Endothelial cell of umbilical vein (primary cell): ENCODE measurements around the gene CTSV. TPM values are rescaled to one million over a fixed set of nuclear protein-coding genes. Genes with fewer than 3 reads are reported as not detected.

Source experiments
- BruUV-seq: library from RNA; stranded (reverse); fragments of 400-500 nt; replicated peaks from 2 replicates; lab custom pipeline; 2021; lab: Mats Ljungman, UMichigan
- CTCF ChIA-PET: fragments of 300-600, 350-600 bp; sonication (Branson Sonifier 250); formaldehyde crosslinking; loops from one replicate; lab custom pipeline; 2021; ENCODE audit warnings: antibody characterized with exemption, inconsistent platforms; lab: Charles Lee
- POLR2A ChIA-PET: fragments of 300-600, 350-600 bp; sonication (Branson Sonifier 250); formaldehyde crosslinking; loops from one replicate; lab custom pipeline; 2021; ENCODE audit warnings: antibody characterized with exemption, inconsistent platforms; lab: Charles Lee
- DNase-seq: peaks from one replicate; pipeline ENCODE4 v3.0.0-alpha.2; 2011; ENCODE audit warnings: low read depth, low spot score
- FAIRE-seq: peaks from 2 replicates; lab custom pipeline; 2011; peaks lifted over from hg19 to GRCh38; lab: Jason Lieb, UNC
- H2AFZ ChIP-seq: 2 replicates; pipeline ENCODE4 v1.6.0; 2012; ENCODE audit warnings: low read depth, low read length, control low read depth, inconsistent platforms
- H3K27ac ChIP-seq: 2 replicates; pipeline ENCODE4 v1.5.1; 2011; ENCODE audit warnings: low read depth, mild to moderate bottlenecking, control low read depth, low read length, moderate library complexity; ENCODE audit not compliant: insufficient read depth
- H3K27me3 ChIP-seq, 2 experiments: 2 replicates each; pipeline versions ENCODE4 v1.6.0 to v1.6.1; 2011; ENCODE audit warnings: low read length in 2 of 2, mixed read lengths in 1 of 2; ENCODE audit not compliant: control insufficient read depth in 2 of 2, insufficient read depth in 2 of 2
- H3K36me3 ChIP-seq, 2 experiments: 2 replicates in 1 of 2; 3 replicates in 1 of 2; pipeline ENCODE4 v1.5.1; 2011; ENCODE audit warnings: low read length in 2 of 2, mild to moderate bottlenecking in 1 of 2, moderate library complexity in 1 of 2; ENCODE audit not compliant: control insufficient read depth in 2 of 2, insufficient read depth in 2 of 2; ENCODE audit errors: extremely low read depth in 1 of 2
- H3K4me1 ChIP-seq: 3 replicates; pipeline ENCODE4 v1.5.1; 2011; ENCODE audit warnings: mild to moderate bottlenecking, low read length; ENCODE audit not compliant: control insufficient read depth, insufficient read depth; ENCODE audit errors: extremely low read depth
- H3K4me2 ChIP-seq: 2 replicates; pipeline ENCODE4 v1.6.1; 2011; ENCODE audit warnings: low read length, control low read depth, mixed read lengths; ENCODE audit not compliant: insufficient read depth
- H3K4me3 ChIP-seq, 3 experiments: fragments of 200-600 bp in 1 of 3; sonication (generic), shearing (Covaris generic) in 1 of 3; replicated peaks in 1 of 3; 2 replicates each; pipeline ENCODE4 v1.5.1; 2011 to 2016; ENCODE audit warnings: control low read depth in 3 of 3, low read length in 3 of 3, mild to moderate bottlenecking in 2 of 3, inconsistent platforms in 1 of 3, low read depth in 1 of 3, moderate library complexity in 1 of 3; ENCODE audit not compliant: insufficient read depth in 1 of 3
- H3K79me2 ChIP-seq: 2 replicates; pipeline ENCODE4 v1.6.0; 2012; ENCODE audit warnings: low read length, inconsistent platforms; ENCODE audit not compliant: control insufficient read depth, insufficient read depth
- H3K9ac ChIP-seq: replicated peaks from 2 replicates; pipeline ENCODE3; 2011; ENCODE audit warnings: low read length, control low read depth; ENCODE audit not compliant: insufficient read depth; ENCODE audit errors: extremely low read depth
- H3K9me1 ChIP-seq: replicated peaks from 3 replicates; pipeline ENCODE4 v1.6.0; 2011; ENCODE audit warnings: mild to moderate bottlenecking, low read length; ENCODE audit not compliant: control insufficient read depth, insufficient read depth; ENCODE audit errors: extremely low read depth
- H3K9me3 ChIP-seq: replicated peaks from 2 replicates; pipeline ENCODE4 v1.5.1; 2012; ENCODE audit warnings: low read length, inconsistent platforms; ENCODE audit not compliant: control insufficient read depth, insufficient read depth
- H4K20me1 ChIP-seq: replicated peaks from 2 replicates; pipeline ENCODE3; 2011; ENCODE audit warnings: mild to moderate bottlenecking, low read length; ENCODE audit not compliant: control insufficient read depth, insufficient read depth; ENCODE audit errors: extremely low read depth
- EZH2 ChIP-seq: IDR thresholded peaks from 2 replicates; pipeline ENCODE4 v1.6.1; 2012; ENCODE audit warnings: borderline replicate concordance, low read depth, mild to moderate bottlenecking, moderate library complexity, low read length, inconsistent platforms; ENCODE audit not compliant: severe bottlenecking
- FOS ChIP-seq: IDR thresholded peaks from 2 replicates; pipeline ENCODE4 v1.6.1; 2011; ENCODE audit warnings: mild to moderate bottlenecking, low read length, moderate library complexity, borderline replicate concordance; ENCODE audit not compliant: insufficient read depth
- GATA2 ChIP-seq: IDR thresholded peaks from 2 replicates; pipeline ENCODE4 v1.7.0; 2011; ENCODE audit warnings: low read depth, mild to moderate bottlenecking, moderate library complexity, mixed read lengths, low read length; ENCODE audit not compliant: insufficient read length, insufficient read depth
- JUN ChIP-seq: IDR thresholded peaks from 2 replicates; pipeline ENCODE4 v1.6.1; 2011; ENCODE audit warnings: borderline replicate concordance, low read depth; ENCODE audit not compliant: insufficient read length, insufficient read depth
- MYC ChIP-seq: IDR thresholded peaks from one replicate; pipeline ENCODE4 v1.6.1; 2011; ENCODE audit warnings: mild to moderate bottlenecking, low read depth, low read length
- POLR2A ChIP-seq: IDR thresholded peaks from 2 replicates; pipeline ENCODE4 v1.6.1; 2012; ENCODE audit warnings: low read depth, mild to moderate bottlenecking, control low read depth, low read length
- POLR2AphosphoS5 ChIP-seq: IDR thresholded peaks from 2 replicates; pipeline ENCODE4 v1.6.1; 2012; ENCODE audit warnings: low read depth, mild to moderate bottlenecking, control low read depth, low read length, moderate library complexity; ENCODE audit not compliant: insufficient read depth
- dilution Hi-C: fragments of 300-500 bp; cut with MboI; formaldehyde crosslinking; loops from one replicate; pipeline ENCODE4 v1.15.0; 2019; ENCODE audit warnings: low sequenced_read_pairs; ENCODE audit not compliant: extremely low pct_ligation_motif_present
- intact Hi-C: fragments of 100-400 bp; cut with micrococcal nuclease; formaldehyde crosslinking; loops from one replicate; pipeline ENCODE4 v1.10.0; 2022
- polyA plus RNA-seq, 4 experiments: library from polyadenylated mRNA; depleted of rRNA in 3 of 4; stranded (reverse) in 3 of 4; unstranded in 1 of 4; fragments of >200 nt; gene quantifications; 2 replicates each; pipeline versions ENCODE4 v1.2.1 to v1.2.3, GENCODE V29; 2011 to 2012; ENCODE audit warnings: missing spikeins in 1 of 4
- total RNA-seq: library from RNA; stranded (reverse); gene quantifications from 2 replicates; pipeline ENCODE4 v1.2.3, GENCODE V29; 2021
- TF ChIP-seq, protein P1 (sequence below): IDR thresholded peaks from 2 replicates; pipeline ENCODE4 v1.6.1; 2011; ENCODE audit not compliant: insufficient read depth, insufficient read length
- TF ChIP-seq, protein P2 (sequence below), 2 donors: IDR thresholded peaks; 1 replicate in 1 of 2; 2 replicates in 1 of 2; pipeline ENCODE4 v1.5.1; 2011; ENCODE audit warnings: low read length in 2 of 2, mild to moderate bottlenecking in 2 of 2, moderate library complexity in 2 of 2, control low read depth in 1 of 2, inconsistent platforms in 1 of 2, low read depth in 1 of 2; ENCODE audit not compliant: insufficient read depth in 1 of 2; ENCODE audit errors: extremely low read depth in 1 of 2

The CTSV gene
- total and polyA plus RNA-seq, 2 donors (not counting 3 experiments of a cell fraction or from before 2014, with no cell fraction given): 0.80 to 1.3 TPM

DNA sequence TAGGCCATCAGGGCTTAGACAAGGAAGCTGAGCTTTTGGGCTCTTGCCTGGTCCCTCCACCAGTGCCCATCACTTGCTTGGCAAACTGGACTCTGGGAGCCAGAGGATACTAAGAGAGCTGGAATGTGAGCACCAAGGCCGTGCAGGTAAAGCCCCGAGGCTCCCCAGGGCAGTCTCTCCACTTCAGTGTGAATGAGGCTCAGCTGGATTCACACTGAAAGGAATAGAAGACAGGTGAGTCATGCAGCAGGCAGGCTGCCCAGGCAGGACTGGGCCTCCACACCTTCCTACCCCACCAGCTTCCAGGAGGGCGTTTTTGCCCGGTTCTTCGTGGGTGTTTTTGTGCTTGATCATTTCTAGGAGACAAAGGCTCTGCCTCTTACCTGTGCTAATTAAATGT is 7.3 kb upstream of the CTSV start:
- Histone ChIP-seq H2AFZ (no peak overlapping the region), H3K4me1 (no peaks in the 10 kb centered on the region), H3K9me3 (no peaks in the 10 kb centered on the region), H4K20me1 (no peaks in the 10 kb centered on the region), H3K27me3 (peaks cover 7 to 12% of the 10 kb centered on the region in 2 experiments), H3K79me2 (no peaks in the 10 kb centered on the region), H3K36me3 (no peaks in the 10 kb centered on the region), H3K9me1 (no peaks in the 10 kb centered on the region), H3K4me3 (no peak overlapping the region), H3K9ac (no peak overlapping the region), H3K4me2 (no peak overlapping the region), H3K27ac (no peak overlapping the region)
- DNase-seq: no peak
- POLR2A ChIA-PET: no interaction called here
- intact Hi-C loops (no loop called here), dilution Hi-C loops (no loop called here)
- TF ChIP-seq, protein P1, sequence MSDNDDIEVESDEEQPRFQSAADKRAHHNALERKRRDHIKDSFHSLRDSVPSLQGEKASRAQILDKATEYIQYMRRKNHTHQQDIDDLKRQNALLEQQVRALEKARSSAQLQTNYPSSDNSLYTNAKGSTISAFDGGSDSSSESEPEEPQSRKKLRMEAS: no peak
- TF ChIP-seq JUN (no peak), POLR2A (no peak), EZH2 (no peak), FOS (no peak)
- TF ChIP-seq, protein P2, sequence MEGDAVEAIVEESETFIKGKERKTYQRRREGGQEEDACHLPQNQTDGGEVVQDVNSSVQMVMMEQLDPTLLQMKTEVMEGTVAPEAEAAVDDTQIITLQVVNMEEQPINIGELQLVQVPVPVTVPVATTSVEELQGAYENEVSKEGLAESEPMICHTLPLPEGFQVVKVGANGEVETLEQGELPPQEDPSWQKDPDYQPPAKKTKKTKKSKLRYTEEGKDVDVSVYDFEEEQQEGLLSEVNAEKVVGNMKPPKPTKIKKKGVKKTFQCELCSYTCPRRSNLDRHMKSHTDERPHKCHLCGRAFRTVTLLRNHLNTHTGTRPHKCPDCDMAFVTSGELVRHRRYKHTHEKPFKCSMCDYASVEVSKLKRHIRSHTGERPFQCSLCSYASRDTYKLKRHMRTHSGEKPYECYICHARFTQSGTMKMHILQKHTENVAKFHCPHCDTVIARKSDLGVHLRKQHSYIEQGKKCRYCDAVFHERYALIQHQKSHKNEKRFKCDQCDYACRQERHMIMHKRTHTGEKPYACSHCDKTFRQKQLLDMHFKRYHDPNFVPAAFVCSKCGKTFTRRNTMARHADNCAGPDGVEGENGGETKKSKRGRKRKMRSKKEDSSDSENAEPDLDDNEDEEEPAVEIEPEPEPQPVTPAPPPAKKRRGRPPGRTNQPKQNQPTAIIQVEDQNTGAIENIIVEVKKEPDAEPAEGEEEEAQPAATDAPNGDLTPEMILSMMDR (IDR thresholded peaks at IDR 0.05; ENCODE audit: extremely low read depth in 1 of 2, insufficient read depth in 1 of 2, low read depth in 1 of 2, low read length in 2 of 2): no peak
- BruUV-seq: no TSS peak
- no peak for FAIRE-seq
- CTCF ChIA-PET: no interaction called here

DNA sequence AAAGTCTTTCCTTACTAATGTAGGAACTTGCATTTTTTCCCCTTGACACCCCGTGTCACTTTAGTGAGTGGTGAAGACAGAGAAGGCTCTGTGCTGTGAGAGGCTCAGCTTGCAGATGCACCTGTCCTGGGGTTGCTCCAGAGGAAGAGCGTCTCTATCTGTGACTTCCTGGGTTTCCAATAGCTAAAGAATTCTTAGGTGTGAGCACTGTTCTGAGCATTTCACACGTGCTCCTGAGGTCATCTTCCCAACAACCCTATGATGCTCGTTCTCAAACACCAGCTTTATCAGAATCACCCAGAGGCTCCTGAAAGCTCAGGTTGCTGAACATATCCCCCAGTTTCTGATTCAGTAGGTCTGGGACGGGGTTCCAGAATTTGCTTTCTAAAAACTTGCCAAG is 6.4 kb upstream of the CTSV start:
- Histone ChIP-seq H3K4me1 (no peaks in the 10 kb centered on the region), H4K20me1 (no peaks in the 10 kb centered on the region), H3K27me3 (peaks cover 10 to 16% of the 10 kb centered on the region in 2 experiments), H3K4me2 (no peak overlapping the region), H3K9me3 (no peaks in the 10 kb centered on the region), H3K79me2 (no peaks in the 10 kb centered on the region), H3K27ac (no peak overlapping the region), H3K9ac (no peak overlapping the region), H3K36me3 (no peaks in the 10 kb centered on the region), H3K9me1 (no peaks in the 10 kb centered on the region), H3K4me3 (no peak overlapping the region), H2AFZ (no peak overlapping the region)
- intact Hi-C loops: no loop called here
- dilution Hi-C loops: no loop called here
- TF ChIP-seq EZH2 (no peak), POLR2AphosphoS5 (no peak), GATA2 (no peak), JUN (no peak), POLR2A (no peak), MYC (no peak), FOS (no peak)
- TF ChIP-seq, protein P2 (IDR thresholded peaks at IDR 0.05; ENCODE audit: extremely low read depth in 1 of 2, insufficient read depth in 1 of 2, low read depth in 1 of 2, low read length in 2 of 2): no peak
- TF ChIP-seq, protein P1: no peak
- FAIRE-seq (no peak), DNase-seq (no peak)
- ChIA-PET POLR2A (no interaction called here), CTCF (no interaction called here)
- no TSS peak for BruUV-seq
